ENCODE measurements around the gene KIF26B.

GRCh38 chr1:245576323-245576722, 421.5 kb downstream of the KIF26B start:
- TF ChIP-seq CTCF (IDR thresholded peaks at IDR 0.05; ENCODE audit: low read depth, low read length) (no peak), EZH2phosphoT487 (IDR thresholded peaks at IDR 0.05; ENCODE audit: low read depth) (no peak)

All from OCI-LY3 (cell line).